OCI-LY7 (cell line): Measurements from ENCODE around the gene PLA2G4E. TPM values are rescaled to one million over a fixed set of nuclear protein-coding genes. Genes with fewer than 3 reads are reported as not detected.
A peak's percentile ranks its signal among the peaks of the same experiment; 100 is the strongest.

Experiments
- Bru-seq: library from RNA; stranded (reverse); fragments of 400-500 nt; gene quantifications from one replicate; lab custom pipeline; 2021; lab: Mats Ljungman, UMichigan
- BruChase-seq, 2 experiments: library from RNA; stranded (reverse); fragments of 400-500 nt; gene quantifications; one replicate each; lab custom pipeline; 2021; lab: Mats Ljungman, UMichigan
- BruUV-seq: library from RNA; stranded (reverse); fragments of 400-500 nt; replicated peaks from 2 replicates; lab custom pipeline; 2021; lab: Mats Ljungman, UMichigan
- CTCF ChIA-PET: fragments of 300-600 bp; sonication (Branson Sonifier 250); formaldehyde crosslinking; loops from one replicate; lab custom pipeline; 2022; ENCODE audit warnings: antibody characterized with exemption; ENCODE audit not compliant: unreplicated experiment; lab: Charles Lee
- POLR2A ChIA-PET: fragments of 300-600 bp; sonication (Branson Sonifier 250); formaldehyde crosslinking; loops from one replicate; lab custom pipeline; 2022; ENCODE audit warnings: antibody characterized with exemption; lab: Charles Lee
- DNase-seq: peaks from one replicate; pipeline ENCODE4 v3.0.0-alpha.2; 2015; ENCODE audit warnings: low spot score
- H2AFZ ChIP-seq: fragments of 200-600 bp; sonication (generic), shearing (Covaris generic); 2 replicates; pipeline ENCODE4 v1.6.1; 2014; ENCODE audit warnings: mild to moderate bottlenecking, antibody characterized with exemption, low read length, moderate library complexity
- H3K27ac ChIP-seq: fragments of 200-600 bp; sonication (generic); 2 replicates; pipeline ENCODE4 v1.5.1; 2014; ENCODE audit warnings: mixed run types, low read depth, mild to moderate bottlenecking, moderate library complexity, low read length, inconsistent platforms; ENCODE audit not compliant: poor library complexity, severe bottlenecking
- H3K36me3 ChIP-seq: fragments of 200-600 bp; sonication (generic); 2 replicates; pipeline ENCODE4 v1.6.1; 2014; ENCODE audit warnings: mild to moderate bottlenecking, antibody characterized with exemption, low read length, moderate library complexity, mixed read lengths; ENCODE audit not compliant: insufficient read depth
- H3K4me1 ChIP-seq: fragments of 200-600 bp; sonication (generic); 2 replicates; pipeline ENCODE4 v1.5.1; 2014; ENCODE audit warnings: mild to moderate bottlenecking, low read length; ENCODE audit not compliant: insufficient read depth, poor library complexity, severe bottlenecking
- H3K4me2 ChIP-seq: fragments of 200-600 bp; sonication (generic); 2 replicates; pipeline ENCODE4 v1.6.1; 2014; ENCODE audit warnings: mild to moderate bottlenecking, low read length
- H3K4me3 ChIP-seq: fragments of 200-600 bp; sonication (generic); 2 replicates; pipeline ENCODE4 v1.5.1; 2014; ENCODE audit warnings: mild to moderate bottlenecking, low read depth, low read length; ENCODE audit not compliant: poor library complexity, severe bottlenecking
- H3K79me2 ChIP-seq: fragments of 200-600 bp; sonication (generic); 2 replicates; pipeline ENCODE4 v1.6.1; 2016; ENCODE audit warnings: low read depth, mild to moderate bottlenecking, low read length, moderate library complexity, mixed read lengths; ENCODE audit not compliant: insufficient read depth
- H3K9me2 ChIP-seq: fragments of 200-600 bp; sonication (generic); 2 replicates; pipeline ENCODE4 v1.6.1; 2016; ENCODE audit warnings: mild to moderate bottlenecking, low read length, mixed read lengths; ENCODE audit not compliant: insufficient read depth
- H3K9me3 ChIP-seq: fragments of 200-600 bp; sonication (generic); 2 replicates; pipeline ENCODE4 v1.6.1; 2014; ENCODE audit warnings: mild to moderate bottlenecking, mixed run types, low read length, mixed read lengths
- H4K20me1 ChIP-seq: fragments of 200-600 bp; sonication (generic); 2 replicates; pipeline ENCODE4 v1.6.1; 2014; ENCODE audit warnings: mild to moderate bottlenecking, antibody characterized with exemption, low read length, moderate library complexity, mixed read lengths; ENCODE audit not compliant: insufficient read depth
- EZH2phosphoT487 ChIP-seq: fragments of 200-600 bp; sonication (generic); IDR thresholded peaks from 2 replicates; pipeline ENCODE4 v1.6.1; 2018; ENCODE audit warnings: low read depth, borderline replicate concordance, mild to moderate bottlenecking, mixed run types, antibody characterized with exemption, low read length, moderate library complexity, mixed read lengths
- intact Hi-C: fragments of 100-400 bp; cut with micrococcal nuclease; formaldehyde crosslinking; loops from one replicate; pipeline ENCODE4 v1.10.0; 2022; ENCODE audit not compliant: unreplicated experiment
- long read RNA-seq: library from polyadenylated mRNA; stranded (forward); transcript quantifications from one replicate; pipeline ENCODE4 v2.0.0, GENCODE V29; 2022
- total RNA-seq, 2 experiments: library from RNA; depleted of rRNA in 1 of 2; stranded (reverse); fragments of >200 nt in 1 of 2; shearing (Covaris generic) in 1 of 2; gene quantifications; 2 replicates each; pipeline ENCODE4 v1.2.3, GENCODE V29; 2014 to 2022
- TF ChIP-seq, protein P1 (sequence below): fragments of 200-600 bp; sonication (generic); conservative IDR thresholded peaks from 2 replicates; pipeline ENCODE4 v1.5.1; 2014; ENCODE audit warnings: mild to moderate bottlenecking, antibody characterized with exemption, low read length, moderate library complexity, mixed read lengths

Gene PLA2G4E, protein sequence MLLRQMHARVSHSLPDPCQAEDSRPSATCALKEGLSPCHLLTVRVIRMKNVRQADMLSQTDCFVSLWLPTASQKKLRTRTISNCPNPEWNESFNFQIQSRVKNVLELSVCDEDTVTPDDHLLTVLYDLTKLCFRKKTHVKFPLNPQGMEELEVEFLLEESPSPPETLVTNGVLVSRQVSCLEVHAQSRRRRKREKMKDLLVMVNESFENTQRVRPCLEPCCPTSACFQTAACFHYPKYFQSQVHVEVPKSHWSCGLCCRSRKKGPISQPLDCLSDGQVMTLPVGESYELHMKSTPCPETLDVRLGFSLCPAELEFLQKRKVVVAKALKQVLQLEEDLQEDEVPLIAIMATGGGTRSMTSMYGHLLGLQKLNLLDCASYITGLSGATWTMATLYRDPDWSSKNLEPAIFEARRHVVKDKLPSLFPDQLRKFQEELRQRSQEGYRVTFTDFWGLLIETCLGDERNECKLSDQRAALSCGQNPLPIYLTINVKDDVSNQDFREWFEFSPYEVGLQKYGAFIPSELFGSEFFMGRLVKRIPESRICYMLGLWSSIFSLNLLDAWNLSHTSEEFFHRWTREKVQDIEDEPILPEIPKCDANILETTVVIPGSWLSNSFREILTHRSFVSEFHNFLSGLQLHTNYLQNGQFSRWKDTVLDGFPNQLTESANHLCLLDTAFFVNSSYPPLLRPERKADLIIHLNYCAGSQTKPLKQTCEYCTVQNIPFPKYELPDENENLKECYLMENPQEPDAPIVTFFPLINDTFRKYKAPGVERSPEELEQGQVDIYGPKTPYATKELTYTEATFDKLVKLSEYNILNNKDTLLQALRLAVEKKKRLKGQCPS
- total RNA-seq (2014; rRNA removed; shearing (Covaris generic)) (not detected in 2 replicates), total RNA-seq (2022) (not detected in 2 replicates), Bru-seq, nascent RNA (percentile 8 among the genes with signal in this experiment), BruChase-seq, experiment 1, labeled RNA remaining after a 6-hour chase (not detected), BruChase-seq, experiment 2, labeled RNA remaining after a 2-hour chase (not detected)
- long read RNA-seq: 0 reads

DNA sequence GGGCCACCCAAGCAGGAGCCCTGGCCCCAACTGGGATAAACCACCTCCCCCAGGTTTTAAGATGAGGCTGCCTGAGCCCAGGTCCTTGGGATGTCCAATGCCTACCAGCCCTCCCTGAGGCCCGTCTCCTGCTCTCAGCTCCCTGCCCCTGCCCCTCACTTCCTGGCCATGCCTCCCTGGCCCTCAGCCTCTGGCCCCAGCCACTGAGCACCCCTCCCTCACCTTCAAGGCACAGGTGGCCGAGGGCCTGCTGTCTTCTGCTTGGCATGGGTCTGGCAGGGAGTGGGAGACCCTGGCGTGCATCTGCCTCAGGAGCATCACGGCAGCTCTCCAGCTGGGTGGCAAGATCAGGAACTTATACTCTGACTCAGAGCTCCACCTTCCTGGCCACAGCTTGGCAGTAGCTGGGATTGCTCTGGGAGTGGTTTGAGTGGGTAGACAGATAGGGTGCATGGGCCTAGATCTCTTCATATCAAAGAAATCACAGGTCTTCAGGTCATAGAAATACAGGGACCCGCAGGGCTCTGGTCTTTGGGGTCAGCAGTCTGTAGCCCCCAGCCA lies at the start of gene PLA2G4E:
Gene PLA2G4E (minus strand): TSS at position 330 of the 561 bp plus-strand sequence. CDS start 12 bp downstream, at position 318.
- Histone ChIP-seq H3K79me2 (no peaks in the 10 kb centered on the region), H3K9me3 (no peaks in the 10 kb centered on the region), H3K4me3 (no peak within 1 kb of the TSS), H4K20me1 (no peaks in the 10 kb centered on the region), H3K4me2 (no peak within 1 kb of the TSS), H3K9me2 (no peaks in the 10 kb centered on the region), H3K36me3 (no peaks in the 10 kb centered on the region), H3K27ac (no peak within 1 kb of the TSS), H3K4me1 (no peaks in the 10 kb centered on the region), H2AFZ (no peak within 1 kb of the TSS)
- DNase-seq: no peak
- CTCF ChIA-PET: no interaction called here
- BruUV-seq: no TSS peak
- POLR2A ChIA-PET: no interaction called here
- TF ChIP-seq EZH2phosphoT487: no peak
- TF ChIP-seq, protein P1, sequence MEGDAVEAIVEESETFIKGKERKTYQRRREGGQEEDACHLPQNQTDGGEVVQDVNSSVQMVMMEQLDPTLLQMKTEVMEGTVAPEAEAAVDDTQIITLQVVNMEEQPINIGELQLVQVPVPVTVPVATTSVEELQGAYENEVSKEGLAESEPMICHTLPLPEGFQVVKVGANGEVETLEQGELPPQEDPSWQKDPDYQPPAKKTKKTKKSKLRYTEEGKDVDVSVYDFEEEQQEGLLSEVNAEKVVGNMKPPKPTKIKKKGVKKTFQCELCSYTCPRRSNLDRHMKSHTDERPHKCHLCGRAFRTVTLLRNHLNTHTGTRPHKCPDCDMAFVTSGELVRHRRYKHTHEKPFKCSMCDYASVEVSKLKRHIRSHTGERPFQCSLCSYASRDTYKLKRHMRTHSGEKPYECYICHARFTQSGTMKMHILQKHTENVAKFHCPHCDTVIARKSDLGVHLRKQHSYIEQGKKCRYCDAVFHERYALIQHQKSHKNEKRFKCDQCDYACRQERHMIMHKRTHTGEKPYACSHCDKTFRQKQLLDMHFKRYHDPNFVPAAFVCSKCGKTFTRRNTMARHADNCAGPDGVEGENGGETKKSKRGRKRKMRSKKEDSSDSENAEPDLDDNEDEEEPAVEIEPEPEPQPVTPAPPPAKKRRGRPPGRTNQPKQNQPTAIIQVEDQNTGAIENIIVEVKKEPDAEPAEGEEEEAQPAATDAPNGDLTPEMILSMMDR: no peak
- intact Hi-C loops: no loop called here

DNA sequence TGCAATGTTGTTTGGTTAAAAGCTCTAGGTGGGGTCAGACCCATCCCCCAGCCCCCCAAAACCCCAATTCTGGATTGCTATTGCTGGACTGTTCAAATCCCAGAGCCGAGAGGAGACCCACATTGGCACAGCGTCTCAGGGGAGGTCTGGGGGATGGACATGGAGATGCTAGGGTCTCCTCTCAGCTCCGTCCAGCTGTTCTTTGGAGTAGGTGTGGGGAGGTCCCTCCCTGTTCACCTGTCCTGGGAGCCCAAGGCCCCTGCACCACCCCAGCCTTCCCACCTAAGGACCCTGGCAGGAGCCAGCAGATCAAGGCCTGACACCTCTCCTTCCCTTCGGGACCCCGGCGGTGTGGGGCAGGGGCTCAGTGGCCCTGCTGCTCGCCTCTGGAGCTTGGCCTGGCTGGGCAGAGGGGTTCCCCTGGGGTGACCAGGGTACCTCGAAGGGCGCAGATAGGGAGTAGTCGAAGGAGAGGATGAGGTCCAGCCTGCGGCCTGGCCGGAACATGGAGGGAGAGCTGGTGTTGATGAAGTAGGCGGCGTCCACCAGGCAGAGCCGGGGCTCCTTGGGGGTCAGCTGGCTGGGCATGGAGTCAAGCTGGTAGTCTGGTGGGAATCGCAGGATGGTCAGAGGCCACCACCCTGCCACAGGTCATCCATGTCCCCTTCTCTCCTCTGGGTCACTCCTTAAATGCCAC lies 49.6 kb upstream of the PLA2G4E start:
- Histone ChIP-seq H3K4me2 (no peak overlapping the region), H3K9me3 (0 out of 2 replicates have a peak, but pooled peaks cover 6% of the 10 kb centered on the region), H4K20me1 (no peaks in the 10 kb centered on the region), H3K27ac (no peak overlapping the region), H3K9me2 (no peaks in the 10 kb centered on the region), H3K4me3 (no peak overlapping the region), H3K4me1 (peaks cover 5% of the 10 kb centered on the region), H3K36me3 (no peaks in the 10 kb centered on the region), H2AFZ (no peak overlapping the region), H3K79me2 (no peaks in the 10 kb centered on the region)
- TF ChIP-seq, protein P1: no peak
- no peak for TF ChIP-seq EZH2phosphoT487
- no peak for DNase-seq
- no TSS peak for BruUV-seq
- ChIA-PET CTCF (no interaction called here), POLR2A (interaction anchor here (1.2 kb wide), 1 partner anchor 14 kb away, joined by 3 read pairs; no protein-coding TSS in a partner anchor)
- intact Hi-C loops: no loop called here
